Measurements from ENCODE around the gene KL. TPM values are rescaled to one million over a fixed set of nuclear protein-coding genes. Genes with fewer than 3 reads are reported as not detected.

KL gene
- total RNA-seq, 1 donor from 2014 or later, result 3.6 TPM

- Mint-ChIP-seq H3K4me1 (ENCODE audit: unreplicated experiment) (peaks cover 9% of the 10 kb centered on the region), H3K27me3 (peaks cover 3% of the 10 kb centered on the region), H3K9me3 (no peaks in the 10 kb centered on the region), H3K27ac (no peak overlapping the region), H3K36me3 (no peaks in the 10 kb centered on the region), H3K4me3 (no peak overlapping the region)
- DNase-seq (ENCODE audit: extremely low spot score, unreplicated experiment), result no peak
- TF ChIP-seq CTCF (conservative IDR thresholded peaks at IDR 0.05), result no peak
These were observed 57.1 kb downstream of the KL start for GRCh38 chr13:33073338-33073737.

- TF ChIP-seq CTCF (conservative IDR thresholded peaks at IDR 0.05), result no peak
- H3K27me3 Mint-ChIP-seq, result no peaks in the 10 kb centered on the region
These were observed 60.1 kb downstream of the KL start for GRCh38 chr13:33076001-33076992.

GRCh38 chr13:33078263-33078662 is 62.0 kb downstream of the KL start:
- no peak overlapping the region for H3K27ac Mint-ChIP-seq
- H3K27me3 Mint-ChIP-seq, result no peaks in the 10 kb centered on the region
- H3K4me3 Mint-ChIP-seq, result no peak overlapping the region
- no peak for TF ChIP-seq CTCF (conservative IDR thresholded peaks at IDR 0.05)
- peaks cover 15% of the 10 kb centered on the region for H3K4me1 Mint-ChIP-seq (ENCODE audit: unreplicated experiment)
- no peak for DNase-seq (ENCODE audit: extremely low spot score, unreplicated experiment)
- H3K9me3 Mint-ChIP-seq, result no peaks in the 10 kb centered on the region
- no peaks in the 10 kb centered on the region for H3K36me3 Mint-ChIP-seq

More at GRCh38 chr13:33076001-33076992, 60.1 kb downstream of the KL start:
- peaks cover 15% of the 10 kb centered on the region for H3K4me1 Mint-ChIP-seq (ENCODE audit: unreplicated experiment)
- H3K4me3 Mint-ChIP-seq, result no peak overlapping the region
- H3K36me3 Mint-ChIP-seq, result no peaks in the 10 kb centered on the region
- no peaks in the 10 kb centered on the region for H3K9me3 Mint-ChIP-seq
- no peak overlapping the region for H3K27ac Mint-ChIP-seq
- DNase-seq (ENCODE audit: extremely low spot score, unreplicated experiment), result no peak

GRCh38 chr13:33079960-33080359 is 63.7 kb downstream of the KL start:
- H3K9me3 Mint-ChIP-seq, result no peaks in the 10 kb centered on the region
- H3K4me1 Mint-ChIP-seq (ENCODE audit: unreplicated experiment), result peaks cover 15% of the 10 kb centered on the region
- peaks cover 2% of the 10 kb centered on the region for H3K27me3 Mint-ChIP-seq
- no peak for DNase-seq (ENCODE audit: extremely low spot score, unreplicated experiment)
- no peak overlapping the region for H3K27ac Mint-ChIP-seq
- no peaks in the 10 kb centered on the region for H3K36me3 Mint-ChIP-seq
- no peak overlapping the region for H3K4me3 Mint-ChIP-seq
- no peak for TF ChIP-seq CTCF (conservative IDR thresholded peaks at IDR 0.05)

- H3K9me3 Mint-ChIP-seq, result no peaks in the 10 kb centered on the region
- H3K36me3 Mint-ChIP-seq, result no peaks in the 10 kb centered on the region
- no peak overlapping the region for H3K27ac Mint-ChIP-seq
- H3K27me3 Mint-ChIP-seq, result peaks cover 8% of the 10 kb centered on the region
- no peak for TF ChIP-seq CTCF (conservative IDR thresholded peaks at IDR 0.05)
- DNase-seq (ENCODE audit: extremely low spot score, unreplicated experiment), result no peak
- H3K4me1 Mint-ChIP-seq (ENCODE audit: unreplicated experiment), result peaks cover 15% of the 10 kb centered on the region
- no peak overlapping the region for H3K4me3 Mint-ChIP-seq
These were observed 64.9 kb downstream of the KL start for GRCh38 chr13:33080972-33081590.
